HL-60 (cell line): ENCODE results near the gene PPP1R16B.

Experiments used
- CTCF ChIP-seq: IDR thresholded peaks from one replicate; pipeline ENCODE4 v1.5.1; 2011; ENCODE audit warnings: low read length, control low read depth, inconsistent platforms; ENCODE audit not compliant: insufficient read depth
- GABPA ChIP-seq: IDR thresholded peaks from 2 replicates; pipeline ENCODE4 v1.6.1; 2012; ENCODE audit warnings: low read depth
- REST ChIP-seq: IDR thresholded peaks from 2 replicates; pipeline ENCODE4 v1.6.1; 2012; ENCODE audit warnings: low read depth; ENCODE audit not compliant: insufficient replicate concordance

- TF ChIP-seq CTCF, result no peak
- no peak for TF ChIP-seq GABPA
- no peak for TF ChIP-seq REST
Measured at GRCh38 chr20:38900606-38901005, 95.1 kb downstream of the PPP1R16B start.
